Activated CD4-positive, alpha-beta T cell treated with anti-CD3 and anti-CD28 coated beads, Interleukin-2, Interleukin-4, amounts not matched to agents 100 ng/mL and 50 ng/mL, durations not matched to agents 16 hours and 8 hours (primary cell): Measurements from ENCODE around the gene SLC12A8.
A peak's percentile ranks its signal among the peaks of the same experiment; 100 is the strongest.

Experiments used
- DNase-seq: peaks from one replicate; pipeline ENCODE4 v3.0.0-alpha.2; 2020; ENCODE audit warnings: low spot score

Gene SLC12A8

DNA sequence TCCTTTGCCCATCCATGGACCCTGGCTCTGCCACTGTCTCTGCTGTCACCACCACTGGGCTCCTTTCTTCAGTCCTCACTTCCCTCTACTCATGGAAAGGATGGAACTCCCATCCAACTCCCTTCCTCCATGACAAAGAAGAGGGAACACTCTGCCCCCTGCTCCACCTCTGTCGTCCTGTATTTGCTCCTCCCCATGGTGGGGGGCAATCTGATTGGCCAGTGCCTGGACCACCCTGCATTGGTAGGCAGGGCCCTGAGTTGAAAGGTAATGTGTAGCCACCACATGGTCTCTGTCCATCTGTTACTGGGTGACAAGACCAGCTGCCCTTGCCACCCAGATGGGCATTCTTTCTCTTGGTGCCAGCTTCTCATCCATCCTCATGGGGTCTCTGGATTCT, 136.1 kb downstream of the SLC12A8 start:
- DNase-seq = no peak

DNA sequence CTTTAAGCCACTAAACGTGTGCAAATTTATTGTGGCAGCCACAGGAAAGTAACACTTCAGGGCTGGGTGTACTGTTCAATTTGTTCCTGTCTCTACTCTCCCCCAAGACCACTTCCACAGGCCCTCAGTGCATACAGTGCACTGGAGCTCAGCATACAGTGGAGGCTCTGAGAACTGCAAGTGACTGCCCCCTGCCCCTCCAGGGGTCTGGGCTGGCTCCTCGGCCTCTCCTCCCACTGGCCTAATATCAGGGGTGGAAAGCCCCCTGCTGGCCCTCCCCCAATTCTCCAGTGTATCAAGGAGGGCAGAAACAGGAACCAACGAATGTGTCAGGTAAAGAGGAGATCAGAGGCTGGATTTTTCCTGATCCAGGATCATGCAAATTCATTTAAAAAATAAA, 136.8 kb downstream of the SLC12A8 start:
- no peak for DNase-seq

DNA sequence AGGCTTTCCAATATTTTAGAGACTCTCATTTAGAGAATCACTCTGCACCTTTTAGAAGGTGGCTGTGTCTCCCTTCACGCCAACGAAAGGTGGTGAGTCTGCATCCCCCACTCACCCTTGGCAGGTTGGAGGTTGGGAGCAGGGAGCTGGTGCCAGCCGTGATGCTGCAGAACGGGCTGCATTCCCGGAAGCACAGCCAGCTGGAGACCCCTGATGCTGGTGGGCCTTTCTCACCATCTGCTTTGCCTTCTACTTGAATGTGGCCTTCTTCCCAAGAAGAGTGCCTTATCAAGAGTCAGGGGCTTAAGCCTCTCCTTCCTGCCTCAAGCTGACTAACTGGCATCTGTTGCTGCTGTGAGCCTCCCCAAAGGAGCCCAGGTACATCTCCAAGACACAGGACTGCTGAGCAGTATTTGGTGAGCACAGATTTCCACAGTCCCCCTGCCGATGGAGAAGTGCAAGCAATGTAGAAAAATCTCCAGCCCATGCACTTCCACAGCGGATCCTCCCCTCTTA, 139.1 kb downstream of the SLC12A8 start:
- no peak for DNase-seq

DNA sequence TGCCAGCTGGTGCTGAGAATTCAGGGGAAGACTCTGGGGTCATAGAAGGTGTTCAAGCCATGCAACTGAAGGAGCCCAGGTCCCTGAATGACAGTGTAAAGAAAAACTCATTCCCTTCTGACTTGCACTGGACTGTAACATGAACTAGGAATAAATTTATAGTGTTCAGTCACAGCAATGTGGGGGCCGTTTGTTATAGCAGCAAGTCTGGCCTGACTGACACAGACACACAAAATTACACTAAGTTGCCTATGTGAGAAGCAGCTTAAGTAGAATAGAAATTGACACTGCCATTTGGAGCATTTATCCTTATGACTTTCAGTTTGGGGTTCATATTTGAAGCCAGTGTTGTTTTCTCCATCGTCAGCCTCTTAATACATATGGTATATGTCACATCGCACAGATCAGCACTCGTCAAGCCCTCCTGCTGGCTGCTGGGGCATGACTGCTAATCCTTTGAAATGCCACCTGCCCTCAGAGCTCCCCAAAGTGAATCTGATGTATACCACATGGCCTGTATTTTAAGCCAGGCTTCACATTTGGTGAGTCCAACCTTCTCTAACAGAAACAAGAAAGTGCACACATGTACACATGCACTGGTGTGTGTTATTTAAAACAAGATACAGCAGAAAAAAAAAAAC, 139.7 kb downstream of the SLC12A8 start:
- no peak for DNase-seq

DNA sequence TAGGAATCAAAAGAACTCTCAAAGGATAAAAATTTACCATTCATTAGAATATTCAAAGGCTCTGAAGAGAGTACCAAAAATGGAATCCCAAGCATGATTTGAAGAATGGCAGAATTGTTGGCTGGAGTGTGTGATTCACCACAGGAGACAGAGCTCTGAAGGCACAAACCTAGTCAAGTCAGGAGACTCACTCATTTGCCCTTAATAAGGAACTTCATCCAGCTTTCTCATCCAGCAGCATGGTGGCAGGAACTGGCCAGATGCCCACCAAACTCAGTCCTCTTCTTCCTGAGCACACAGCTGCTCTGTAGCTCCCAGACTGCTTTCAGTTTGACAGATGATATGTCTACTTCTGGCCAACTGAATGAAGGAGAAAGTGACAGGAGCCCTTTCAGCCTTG, 140.2 kb downstream of the SLC12A8 start:
- no peak for DNase-seq

DNA sequence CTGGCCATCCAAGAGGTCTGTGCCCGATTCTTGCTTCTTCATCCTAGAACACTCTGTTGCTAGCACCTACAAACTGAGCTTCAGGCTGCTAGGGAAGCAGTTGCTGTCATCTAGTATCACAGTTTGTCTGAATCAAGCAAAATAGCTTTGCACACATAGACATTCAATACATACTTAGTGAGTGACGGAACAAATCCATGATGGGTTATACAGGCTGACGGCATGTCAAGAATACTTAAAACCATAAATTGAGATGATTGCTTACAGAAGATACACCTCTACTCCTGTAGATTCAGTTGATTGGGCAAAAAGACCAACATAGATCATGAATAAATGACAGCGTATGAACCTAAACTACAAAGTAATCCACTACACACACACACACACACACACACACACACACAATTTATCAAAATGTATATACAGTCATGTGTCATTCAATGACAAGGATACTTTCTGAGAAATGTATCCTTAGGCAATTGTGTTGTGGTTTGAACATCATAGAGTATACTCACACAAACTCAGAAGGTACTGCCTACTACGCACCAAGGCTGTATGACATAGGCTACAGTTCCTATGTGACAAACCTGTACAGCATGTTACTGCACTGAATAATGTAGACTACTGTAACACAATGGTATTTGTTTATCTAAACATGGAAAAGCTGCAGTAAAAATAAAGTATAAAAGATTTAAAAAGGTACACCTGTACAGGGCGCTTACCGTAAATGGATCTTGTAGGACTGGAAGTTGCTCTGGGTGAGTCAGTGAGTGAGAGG, 142.4 kb downstream of the SLC12A8 start:
- no peak for DNase-seq

DNA sequence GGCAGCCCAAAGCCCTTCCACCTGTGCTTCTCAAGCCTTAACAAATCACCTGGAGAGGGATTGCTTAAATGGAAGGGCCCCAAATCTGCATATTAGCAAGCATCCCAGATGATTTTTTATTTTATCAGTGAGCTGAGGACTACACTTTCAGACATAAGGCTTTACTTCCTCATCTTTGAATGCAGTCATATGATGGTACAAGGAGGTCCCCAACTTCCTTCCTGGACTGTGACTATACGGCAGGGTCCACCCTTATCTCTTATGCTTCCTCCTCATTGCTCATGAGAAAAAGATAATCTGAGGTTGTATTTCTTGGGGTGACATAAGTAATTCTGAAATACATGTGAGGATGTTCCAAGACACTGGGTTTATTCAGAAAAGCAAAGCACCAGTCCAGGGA, 143.1 kb downstream of the SLC12A8 start:
- DNase-seq = no peak

DNA sequence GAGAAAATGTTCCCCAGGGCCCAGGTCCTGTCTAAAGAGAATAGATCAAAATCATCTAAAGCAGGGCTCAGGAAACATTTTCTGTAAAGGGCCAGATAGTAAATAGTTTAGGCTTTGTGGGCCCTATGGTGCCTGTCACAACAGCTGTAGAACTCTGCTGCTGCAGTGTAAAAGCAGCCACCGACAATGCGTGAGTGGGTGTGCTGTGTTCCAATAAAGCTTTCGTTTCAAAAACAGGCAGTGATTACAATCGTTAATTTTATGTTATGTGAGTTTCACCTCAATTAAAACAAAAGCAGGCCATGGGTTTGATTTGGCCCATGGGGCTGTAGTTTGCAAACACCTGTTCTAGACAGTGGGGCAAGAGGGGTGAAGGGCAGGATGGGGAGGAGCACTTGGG, 144.3 kb downstream of the SLC12A8 start:
- DNase-seq = no peak

DNA sequence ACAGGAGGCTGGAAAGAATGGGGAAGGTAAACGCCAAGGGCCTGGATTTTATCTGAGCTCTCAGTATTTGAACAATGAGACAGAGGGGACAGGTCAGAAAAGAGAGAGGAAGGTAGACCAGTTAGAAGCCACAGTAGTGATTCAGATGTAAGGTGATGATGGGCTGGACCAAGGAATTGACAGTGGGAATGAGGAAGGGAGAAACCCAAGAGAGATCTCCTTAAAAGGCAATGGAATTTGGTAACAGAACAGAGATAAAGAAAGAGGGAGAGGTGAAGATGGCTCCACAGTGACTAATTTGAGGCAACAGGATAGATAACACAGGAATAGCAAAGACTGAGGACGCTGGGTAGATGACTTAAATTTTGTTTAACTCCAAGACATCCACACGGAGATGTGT, 145.3 kb downstream of the SLC12A8 start:
- no peak for DNase-seq

DNA sequence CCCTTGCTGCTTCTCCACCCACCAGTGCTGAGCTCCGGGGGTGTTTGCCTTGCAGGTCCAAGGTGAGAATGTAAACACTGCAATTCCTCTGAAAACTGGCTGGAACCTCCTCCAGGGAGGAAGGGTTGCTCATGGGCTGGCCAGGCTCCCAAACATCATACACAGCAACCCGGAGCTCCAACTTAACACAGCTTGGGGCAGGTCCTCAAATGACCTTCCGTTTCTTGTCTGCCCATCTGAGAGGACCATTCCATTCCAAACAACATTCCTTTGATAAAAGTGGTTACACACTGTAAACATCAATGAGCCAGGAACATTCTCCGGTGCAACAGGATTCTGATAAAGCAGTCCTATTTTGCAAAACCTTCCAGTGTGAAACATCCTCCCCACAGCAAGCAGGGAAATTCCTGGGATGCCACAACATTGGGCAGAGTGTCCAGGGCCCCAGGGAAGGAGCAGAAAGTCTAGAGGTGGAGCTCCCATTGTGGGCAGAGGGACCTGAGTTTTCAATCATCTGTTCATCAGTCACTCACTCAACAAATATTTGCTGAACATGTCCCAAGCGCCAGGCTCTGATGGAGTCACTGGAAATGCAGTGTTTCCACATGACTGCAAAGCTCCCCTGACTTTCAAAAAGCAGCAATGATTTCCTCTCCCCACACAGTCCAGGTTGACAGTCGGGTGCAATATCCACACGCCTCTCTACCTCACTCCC, 149.5 kb downstream of the SLC12A8 start:
- no peak for DNase-seq

DNA sequence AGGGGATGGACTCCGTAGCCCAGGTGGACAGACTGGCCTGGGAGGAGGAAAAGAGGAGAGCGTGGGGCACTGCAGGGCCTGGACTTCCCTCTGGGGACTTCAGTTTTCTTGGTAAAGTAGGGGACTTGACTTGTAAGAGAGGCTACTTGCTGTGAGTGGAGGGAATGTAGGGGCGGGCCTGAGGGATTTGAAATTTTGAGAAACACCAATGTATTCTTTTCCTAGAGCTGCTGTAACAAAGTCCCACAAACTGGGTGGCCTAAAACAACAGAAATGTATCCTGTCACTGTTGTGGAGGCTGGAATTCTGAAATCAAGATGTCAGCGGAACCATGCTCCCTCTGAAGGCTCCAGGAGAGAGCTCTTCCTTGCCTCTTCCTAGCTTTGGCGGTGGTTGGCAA, 150.9 kb downstream of the SLC12A8 start:
- no peak for DNase-seq

DNA sequence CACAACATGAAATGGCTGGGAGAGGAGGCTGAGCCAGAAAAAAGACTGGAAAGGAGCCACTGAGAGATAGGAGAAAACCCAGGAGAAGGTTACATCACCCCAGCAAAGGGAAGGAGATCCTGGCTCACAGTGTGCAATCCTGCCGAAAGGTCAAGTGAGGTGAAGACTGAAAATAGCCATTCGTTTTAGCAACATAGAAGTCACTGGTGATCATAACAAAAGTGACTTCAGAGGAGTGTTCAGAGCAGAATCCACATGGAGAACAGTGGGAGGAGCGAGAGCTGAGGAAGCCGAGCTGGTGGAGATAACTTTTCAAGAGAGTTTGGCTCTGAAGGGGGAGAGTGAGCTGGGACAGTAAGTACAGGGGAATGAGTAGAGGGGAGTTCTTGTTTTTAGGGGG, 151.4 kb downstream of the SLC12A8 start:
- DNase-seq = no peak

DNA sequence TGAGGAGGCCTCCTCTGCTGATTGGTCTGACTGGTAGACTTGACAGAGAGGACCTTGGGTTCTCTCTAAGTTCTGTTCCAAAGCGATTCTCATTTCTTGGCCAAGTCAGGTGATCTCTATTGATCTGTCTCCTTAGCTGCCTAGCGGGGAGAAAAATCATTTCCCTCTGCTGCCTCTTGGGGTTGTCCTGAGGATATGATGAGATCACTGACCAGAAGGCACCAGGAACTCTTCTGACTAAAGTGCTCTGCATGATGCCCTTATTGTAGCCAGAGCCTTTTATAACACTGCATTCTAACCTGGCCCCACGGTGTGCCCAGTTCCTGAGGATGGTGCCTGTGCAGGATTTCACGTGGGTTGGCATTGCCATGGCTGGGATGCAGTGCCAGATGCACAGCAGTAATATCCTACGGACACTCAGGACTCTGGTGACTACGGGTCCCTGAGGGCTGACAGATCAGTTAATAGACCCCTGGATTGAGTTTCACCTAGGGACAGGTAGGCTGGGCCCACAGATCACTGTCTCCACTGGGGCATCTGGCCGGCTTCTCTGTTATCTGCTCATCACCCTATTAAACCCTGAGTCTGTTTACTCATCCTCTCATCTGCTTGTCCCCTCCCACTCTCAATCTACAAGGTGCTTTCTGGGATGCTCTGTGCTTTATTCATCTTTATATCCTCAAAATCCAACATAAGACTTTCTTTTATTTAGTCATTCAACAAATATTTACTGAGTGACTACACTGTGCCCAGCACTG, 152.9 kb downstream of the SLC12A8 start:
- no peak for DNase-seq

DNA sequence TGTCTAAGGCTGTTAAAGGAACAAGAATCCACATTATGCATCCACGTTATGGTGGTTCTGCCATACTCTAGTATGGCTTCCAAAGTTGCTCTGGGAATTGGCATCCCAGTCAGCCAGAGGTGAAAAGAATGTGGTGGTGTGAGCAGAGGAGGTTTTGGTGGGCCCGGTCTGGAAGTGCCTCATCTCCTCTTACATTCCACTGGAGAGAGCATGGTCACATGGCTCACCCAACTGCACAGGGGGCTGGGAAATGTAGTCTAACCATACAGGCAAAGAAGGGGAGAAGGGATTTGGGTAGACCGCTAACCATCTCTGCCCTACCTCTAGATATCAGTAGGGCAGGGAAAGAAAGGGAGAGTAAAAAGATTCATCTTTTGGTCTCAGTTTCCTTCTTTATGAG, 153.6 kb downstream of the SLC12A8 start:
- no peak for DNase-seq

DNA sequence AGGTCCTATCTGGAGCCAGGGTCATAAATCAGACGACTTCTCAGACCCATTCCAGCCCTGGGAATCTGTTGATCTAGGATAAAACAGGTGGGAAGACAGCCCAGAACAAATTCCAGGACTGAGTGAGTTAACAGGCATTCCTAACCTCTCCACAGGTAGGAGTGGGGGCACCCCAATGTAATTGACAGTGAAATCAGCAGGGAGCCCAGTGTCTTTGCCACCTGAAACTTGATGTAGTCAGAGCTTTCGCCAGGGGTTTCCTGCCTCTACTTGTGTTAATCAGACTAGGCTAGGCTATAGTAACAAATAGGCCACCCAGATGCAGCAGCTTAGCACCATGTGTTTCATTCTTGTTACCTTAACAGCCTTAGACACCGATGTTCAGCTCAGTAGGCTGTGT, 154.0 kb downstream of the SLC12A8 start:
- DNase-seq = no peak

DNA sequence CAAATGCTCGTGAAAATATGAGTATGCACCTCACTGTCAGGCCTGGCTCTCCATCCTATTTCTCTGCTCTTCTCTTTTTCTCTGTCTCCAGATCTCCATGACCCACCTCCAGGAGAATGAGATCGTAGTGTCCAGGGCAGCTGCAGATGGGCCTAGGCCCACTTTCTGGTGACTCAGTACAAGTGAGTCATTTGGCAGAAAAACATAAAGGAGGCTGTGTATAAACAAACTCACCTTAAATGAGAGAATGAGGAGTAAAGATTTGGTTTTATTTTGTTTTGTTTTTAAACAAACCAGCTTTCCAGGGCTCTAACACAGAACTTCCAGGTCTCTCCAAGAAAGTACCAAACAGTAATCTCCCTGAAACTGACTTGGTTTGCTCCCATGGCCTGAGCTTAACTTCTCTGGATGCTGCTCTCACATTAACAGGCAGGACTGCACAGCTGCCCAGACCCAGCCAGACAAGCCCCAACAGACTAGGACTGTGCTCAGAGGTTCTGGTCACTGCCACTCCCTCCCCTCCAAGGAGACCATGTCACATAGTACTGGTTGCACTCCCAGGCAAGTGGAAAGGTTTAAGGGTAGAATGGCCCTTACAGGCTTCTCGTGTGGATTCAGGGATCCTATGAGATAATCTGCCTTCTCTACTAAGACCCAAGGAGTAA, 155.2 kb downstream of the SLC12A8 start:
- no peak for DNase-seq

DNA sequence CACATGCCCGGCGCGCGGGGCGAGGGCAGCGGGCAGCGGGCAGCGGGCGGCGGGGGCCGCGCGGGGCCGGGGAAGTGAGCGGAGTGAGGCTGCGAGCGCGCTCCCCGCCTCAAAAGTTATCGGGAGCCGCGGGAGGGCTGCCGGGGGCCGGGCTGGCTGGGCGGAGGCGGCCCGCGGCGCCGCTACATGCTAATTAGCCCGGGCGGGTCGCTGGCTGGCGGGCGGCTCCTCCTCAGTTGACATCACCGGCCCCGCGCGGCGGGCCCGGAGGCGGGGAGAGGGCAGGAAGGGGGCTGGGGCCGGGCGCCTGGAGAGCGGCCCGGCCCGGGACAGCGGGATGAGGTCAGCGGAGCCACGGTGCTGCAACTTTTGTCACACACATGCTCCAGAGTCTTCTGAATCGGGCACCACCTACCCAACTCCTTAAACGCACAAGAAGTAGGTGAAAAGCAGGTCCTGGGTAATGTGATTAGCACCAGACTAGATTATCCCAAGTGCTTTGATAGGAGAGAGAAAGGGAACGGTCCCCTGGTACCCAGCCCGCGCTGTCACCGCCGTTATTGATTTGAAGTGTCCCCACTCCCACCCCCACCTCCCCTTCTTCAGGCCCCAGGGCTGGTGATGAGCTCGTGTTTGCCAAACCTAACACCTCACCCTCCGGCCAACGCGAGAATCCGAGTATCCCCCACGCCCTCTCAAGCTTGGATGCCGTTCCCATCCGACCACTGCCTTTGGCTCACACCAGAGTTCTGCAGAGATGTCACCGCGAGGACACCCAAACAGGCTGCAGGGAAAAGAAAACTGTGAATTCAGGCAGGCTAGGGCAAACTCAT, 156.4 kb downstream of the SLC12A8 start, which contains the start of gene HEG1:
HEG1 (minus strand) TSS at position 85 of the 833 bp plus-strand sequence. CDS start 107 bp downstream, outside the sequence.
- peak; percentile 62 for DNase-seq

DNA sequence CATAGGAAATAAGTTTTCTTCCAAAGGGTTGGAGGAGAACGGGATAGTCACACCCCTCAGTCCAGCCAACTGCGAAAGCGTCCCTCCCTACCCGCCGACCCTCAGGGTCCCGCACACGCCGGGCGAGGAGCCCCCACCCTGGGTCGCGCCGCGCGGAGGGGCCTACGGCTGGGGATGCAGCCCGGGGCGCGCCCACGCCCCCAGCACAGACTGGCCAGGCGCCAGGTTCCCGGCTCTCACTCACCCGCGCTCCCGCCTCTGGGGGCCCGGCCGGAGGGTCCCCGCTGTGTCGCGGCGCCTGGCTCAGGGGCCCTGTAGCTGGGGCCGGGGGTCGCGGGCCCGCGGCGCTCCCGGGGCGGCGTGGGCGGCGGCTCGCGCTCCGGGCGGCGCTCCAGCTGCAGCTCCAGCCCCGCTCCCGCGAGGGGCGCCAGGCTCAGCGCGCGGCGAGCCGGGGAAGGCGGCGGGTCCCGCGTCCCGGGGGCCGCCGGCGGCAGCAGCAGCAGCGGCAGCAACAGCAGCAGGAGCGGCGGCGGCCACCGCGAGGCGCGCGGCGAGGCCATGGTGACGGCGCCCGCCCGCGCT, 157.1 kb downstream of the SLC12A8 start:
- DNase-seq = no peak

DNA sequence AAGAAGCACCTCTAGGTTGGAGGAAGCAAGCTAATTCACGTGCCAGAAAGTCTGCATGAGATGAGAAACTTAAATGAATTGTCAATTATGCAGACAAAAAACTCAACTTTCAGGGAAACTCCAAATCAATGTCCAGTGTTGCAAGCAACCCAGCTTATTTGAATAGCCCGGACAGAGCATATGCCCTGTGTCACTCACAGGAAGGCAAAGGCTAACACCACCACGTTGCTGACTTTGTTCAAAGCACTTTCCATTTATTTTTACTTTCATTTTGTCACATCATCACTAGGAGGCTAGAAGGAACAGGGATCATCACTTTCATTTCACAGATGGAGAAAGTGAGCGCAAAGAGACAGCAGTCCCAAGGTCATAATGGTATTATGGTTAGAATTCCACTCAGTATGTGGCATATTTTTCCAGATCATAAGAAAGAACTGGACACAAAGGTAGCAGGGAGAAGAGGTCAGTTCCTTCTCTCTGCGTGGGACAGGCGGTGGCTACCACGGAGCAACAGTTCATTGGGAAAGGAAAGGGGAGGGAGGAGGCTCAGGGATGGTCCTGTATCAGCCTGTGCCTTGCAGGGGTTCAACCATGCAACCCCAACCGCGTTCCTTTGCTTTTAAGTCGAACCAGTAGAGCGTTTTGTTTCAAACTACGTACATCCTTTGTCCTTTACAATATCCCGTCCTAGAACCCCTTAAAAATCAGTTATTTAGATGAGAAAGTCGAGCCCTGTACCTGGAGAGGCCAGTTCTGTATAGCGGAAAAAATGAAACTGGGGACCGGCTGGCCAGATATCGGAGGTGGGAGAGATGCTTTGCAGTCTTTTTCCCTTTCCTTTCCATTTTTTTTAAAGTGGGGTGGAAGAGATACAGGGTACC, 157.9 kb downstream of the SLC12A8 start:
- peak; percentile 22 for DNase-seq
